ENCODE measurements around the gene ALKBH7. TPM values are rescaled to one million over a fixed set of nuclear protein-coding genes. Genes with fewer than 3 reads are reported as not detected.

Gene ALKBH7
- total RNA-seq, 4 donors from 2014 or later: 54.5 to 91.1 (median 77.4) TPM

- H3K4me3 ChIP-seq (ENCODE audit: low read depth, poor library complexity, severe bottlenecking): peak within 1 kb of the TSS; percentile 75
- WGBS, 2 donors: 0 to 1% methylated on average over 15 to 24 of the region's 114 CpGs
- no peak for DNase-seq (ENCODE audit: low spot score in 2 of 2)
- intact Hi-C loops (cut with DNase I; ENCODE audit: low total_unique reads): no loop called here
- TF ChIP-seq CTCF (IDR thresholded peaks at IDR 0.05) (no peak), POLR2A (IDR thresholded peaks at IDR 0.05) (peak in 1 of 2 donors; percentile 77)
These were observed 51.8 kb downstream of the ALKBH7 start, which contains the start of gene KHSRP for GRCh38 chr19:6424195-6424938. TSS of gene KHSRP (minus strand) at chr19:6424811. CDS start at chr19:6424701, 110 bp downstream.

Small RNAs within 50 kb of the gene (microRNA-seq; reads per million reads assigned to microRNA genes)
- gene MIR3940 (ENCODE audit: borderline number of aligned reads in 1 of 2, borderline replicate concordance in 2 of 2) (1.7 to 3.4 reads per million in 2 donors), gene MIR6790 (ENCODE audit: borderline number of aligned reads in 1 of 2, borderline replicate concordance in 2 of 2) (0 reads per million in 2 donors), gene MIR6885 (ENCODE audit: borderline number of aligned reads in 1 of 2, borderline replicate concordance in 2 of 2) (0 to 0.57 reads per million in 2 donors)

Other genes starting within 250 kb of the ALKBH7 start
- gene ACSBG2, start 237.1 kb upstream of the ALKBH7 start, total RNA-seq: not detected
- 10 to 100 TPM; 16.9 to 25.8 (median 24.3) TPM for gene MLLT1, start 92.8 kb upstream of the ALKBH7 start, total RNA-seq
- 100 to 1,000 TPM in 1 of 4 donors, 10 to 100 TPM in 3; 56.9 to 135 (median 86.2) TPM for gene ACER1, start 39.2 kb upstream of the ALKBH7 start, total RNA-seq
- gene CLPP, start 11.3 kb upstream of the ALKBH7 start, total RNA-seq: 10 to 100 TPM; 55.1 to 84.8 (median 74.1) TPM
- under 1 TPM; 0.47 to 0.68 (median 0.62) TPM for gene PSPN, start 3.1 kb downstream of the ALKBH7 start, total RNA-seq
- 10 to 100 TPM; 33.2 to 59.5 (median 43.1) TPM for gene GTF2F1, start 20.4 kb downstream of the ALKBH7 start, total RNA-seq
- 100 to 1,000 TPM; 116 to 143 (median 131) TPM for gene KHSRP, start 52.0 kb downstream of the ALKBH7 start, total RNA-seq
- under 1 TPM in 1 of 4 donors, not detected in 3; 0.21 TPM for gene SLC25A41, start 61.0 kb downstream of the ALKBH7 start, total RNA-seq
- 100 to 1,000 TPM in 1 of 4 donors, 10 to 100 TPM in 3; 60.9 to 102 (median 76.0) TPM for gene SLC25A23, start 87.0 kb downstream of the ALKBH7 start, total RNA-seq
- 100 to 1,000 TPM in 1 of 4 donors, 10 to 100 TPM in 3; 75.7 to 124 (median 88.7) TPM for gene CRB3, start 91.5 kb downstream of the ALKBH7 start, total RNA-seq
- gene DENND1C, start 109.0 kb downstream of the ALKBH7 start, total RNA-seq: 1 to 10 TPM in 2 of 4 donors, under 1 TPM in 2; 0.61 to 1.9 (median 1.2) TPM
- gene TUBB4A, start 129.5 kb downstream of the ALKBH7 start, total RNA-seq: 10 to 100 TPM in 1 of 4 donors, 1 to 10 TPM in 2, under 1 TPM in 1; 0.99 to 17.0 (median 4.8) TPM
- 1 to 10 TPM; 1.2 to 1.7 (median 1.5) TPM for gene TNFSF9, start 158.2 kb downstream of the ALKBH7 start, total RNA-seq
- gene CD70, start 218.4 kb downstream of the ALKBH7 start, total RNA-seq: not detected